GM18517 (cell line): ENCODE data around the gene CCDC116.
A peak's percentile ranks its signal among the peaks of the same experiment; 100 is the strongest.
"Not testable (repeated sequence)": the region's sequence is repeated elsewhere in the genome, so short reads cannot be mapped to it uniquely, and the experiment has no call there.

Experiments
- ATAC-seq: cut with Tn5 transposase; IDR thresholded peaks from one replicate; pipeline ENCODE4 v1.9.1; 2021; ENCODE audit warnings: mild to moderate bottlenecking, moderate library complexity; ENCODE audit not compliant: unreplicated experiment

CCDC116 gene

DNA sequence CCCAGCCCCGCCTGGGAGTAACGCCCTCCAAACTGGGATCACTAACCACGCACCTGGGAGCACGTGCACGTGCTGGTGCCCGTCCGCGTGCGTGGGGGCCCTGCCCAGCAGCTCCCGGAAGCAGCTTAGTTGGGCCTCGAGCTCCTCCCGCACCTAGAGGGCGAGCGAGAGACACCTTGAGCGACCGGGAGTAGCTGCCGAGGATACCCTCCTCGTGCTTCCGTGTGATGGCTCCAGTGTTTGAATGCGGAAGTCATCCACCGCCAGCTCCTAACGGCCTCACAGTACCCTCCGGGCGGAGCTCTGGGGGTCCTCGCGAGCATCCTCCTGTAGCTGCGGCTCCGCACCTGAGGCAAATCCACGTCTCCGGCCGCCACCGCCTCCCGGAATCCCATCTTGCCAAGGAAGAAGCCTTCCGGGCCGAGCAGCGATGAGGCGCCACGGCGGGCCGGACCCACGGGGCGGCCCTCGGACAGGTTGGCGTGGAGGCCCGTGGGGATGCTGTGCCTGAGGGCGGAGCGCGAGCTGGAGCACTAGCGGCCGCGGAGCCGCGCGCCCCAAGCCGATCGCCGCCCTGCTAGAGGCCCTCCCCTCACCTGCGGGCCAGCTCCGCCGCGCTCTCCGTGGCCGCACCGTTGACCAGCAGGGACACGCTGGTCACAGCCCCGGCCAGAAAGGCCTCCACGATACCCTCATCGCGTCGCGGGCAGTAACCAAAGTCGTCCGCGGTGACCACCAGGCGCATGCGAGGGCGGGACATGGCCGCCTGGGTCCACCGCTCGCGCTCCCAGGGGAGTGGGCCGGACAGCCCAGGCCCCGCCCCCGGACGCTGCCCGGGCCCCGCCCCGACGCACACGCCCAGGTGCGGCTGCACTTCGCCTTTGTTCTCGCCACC, 3.1 kb upstream of the CCDC116 start, which contains the start of gene YDJC:
Gene YDJC (minus strand): TSS at position 768 of the 895 bp plus-strand sequence. CDS start 8 bp downstream, at position 760.
- ATAC-seq = peak; percentile 73

DNA sequence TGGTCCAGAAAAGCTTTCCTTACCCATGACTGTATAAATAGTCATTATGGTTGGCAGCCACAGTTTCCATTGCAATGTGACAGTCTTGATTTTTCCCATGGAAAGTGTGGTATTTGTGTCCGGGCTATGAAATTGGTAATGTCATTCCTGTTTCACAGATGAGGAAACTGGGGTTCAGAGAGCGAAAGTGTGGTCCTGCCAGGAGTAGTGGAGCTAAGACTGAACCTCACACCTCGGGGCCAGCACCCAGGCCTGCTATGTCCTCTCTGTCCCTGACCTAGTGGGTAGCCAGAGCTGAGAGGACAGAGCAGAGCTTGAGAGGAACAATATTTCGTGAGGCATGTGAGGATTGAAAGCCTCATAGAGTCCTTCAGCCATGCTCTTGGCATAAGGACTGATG, 1.5 kb upstream of the CCDC116 start:
- no peak for ATAC-seq

DNA sequence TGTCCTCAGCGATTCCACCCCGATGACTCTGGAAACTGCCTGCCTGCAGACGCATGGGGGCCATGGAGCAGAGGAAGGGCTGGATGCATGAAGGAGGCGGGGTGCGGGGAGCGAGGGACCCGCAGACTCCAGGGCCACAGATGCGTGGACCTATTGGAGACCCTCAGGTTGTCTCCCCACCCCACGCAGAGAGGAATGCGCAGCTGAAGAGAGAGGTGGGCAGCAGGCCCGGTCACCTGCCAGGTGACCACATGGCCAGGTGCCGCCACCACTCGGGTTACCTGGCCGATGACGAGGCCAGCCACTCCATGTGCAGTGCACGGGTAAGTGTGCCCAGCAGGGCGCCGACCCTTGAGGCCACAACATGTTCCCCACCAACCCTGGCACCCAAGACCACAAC, 371 bp downstream of the CCDC116 start:
- ATAC-seq = no peak

DNA sequence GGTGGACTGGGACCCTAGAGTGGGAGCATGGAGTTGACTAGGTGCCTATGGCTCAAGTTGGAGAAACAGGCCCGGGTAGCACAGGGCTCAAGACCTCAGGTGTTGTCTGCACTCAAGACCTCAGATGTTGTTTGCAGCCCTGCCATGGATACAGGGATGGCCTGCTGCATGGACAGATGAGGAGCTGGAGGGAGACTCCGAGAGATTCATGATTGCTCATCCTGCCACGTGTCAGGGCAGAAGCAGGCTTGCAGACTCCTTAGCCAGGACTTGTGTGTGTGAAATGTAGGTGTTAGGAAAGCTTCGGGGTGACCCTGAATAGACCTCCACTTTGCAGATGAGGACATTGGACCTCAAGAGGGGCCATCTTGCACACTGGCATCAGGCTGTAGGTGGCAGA, 921 bp downstream of the CCDC116 start:
- no peak for ATAC-seq

DNA sequence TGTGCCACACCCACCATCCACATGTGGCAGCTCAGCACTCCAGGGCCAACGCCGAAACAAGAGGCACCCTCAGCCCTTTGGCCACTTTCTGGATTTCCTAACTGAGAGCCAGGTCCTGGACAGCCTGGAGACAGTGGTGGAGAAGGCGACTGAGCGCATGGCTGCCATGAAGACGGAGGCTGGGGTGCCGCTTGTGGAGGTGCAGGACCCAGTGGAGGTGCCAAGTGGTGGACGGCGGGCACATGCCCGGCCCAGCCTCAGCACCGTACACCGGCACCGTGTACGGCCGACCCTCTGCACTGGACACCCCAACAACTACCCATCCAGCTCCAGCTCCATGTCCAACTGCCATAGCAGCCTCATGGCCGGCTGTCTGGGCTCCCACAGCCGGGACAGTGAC, 1.5 kb downstream of the CCDC116 start:
- ATAC-seq = no peak

DNA sequence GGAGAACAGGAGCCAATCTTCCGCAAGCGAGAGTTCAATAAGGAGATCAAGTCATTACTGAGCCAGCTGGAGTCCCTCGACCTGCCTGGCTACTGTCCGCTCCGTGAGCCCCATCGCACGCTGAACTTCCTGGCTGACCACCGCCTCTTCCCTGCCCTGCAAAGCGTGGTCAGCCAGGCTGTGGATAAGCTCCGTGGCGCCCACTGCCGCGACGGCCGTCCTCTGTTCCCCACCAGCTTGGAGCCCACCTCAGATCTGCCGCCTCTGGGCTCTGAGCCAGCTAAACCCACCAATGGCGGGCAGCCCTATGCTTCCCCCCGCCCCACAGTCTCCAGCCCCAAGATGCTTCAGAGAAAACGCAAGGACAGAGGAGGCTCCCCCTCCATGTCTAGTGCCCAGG, 2.3 kb downstream of the CCDC116 start:
- no peak for ATAC-seq

DNA sequence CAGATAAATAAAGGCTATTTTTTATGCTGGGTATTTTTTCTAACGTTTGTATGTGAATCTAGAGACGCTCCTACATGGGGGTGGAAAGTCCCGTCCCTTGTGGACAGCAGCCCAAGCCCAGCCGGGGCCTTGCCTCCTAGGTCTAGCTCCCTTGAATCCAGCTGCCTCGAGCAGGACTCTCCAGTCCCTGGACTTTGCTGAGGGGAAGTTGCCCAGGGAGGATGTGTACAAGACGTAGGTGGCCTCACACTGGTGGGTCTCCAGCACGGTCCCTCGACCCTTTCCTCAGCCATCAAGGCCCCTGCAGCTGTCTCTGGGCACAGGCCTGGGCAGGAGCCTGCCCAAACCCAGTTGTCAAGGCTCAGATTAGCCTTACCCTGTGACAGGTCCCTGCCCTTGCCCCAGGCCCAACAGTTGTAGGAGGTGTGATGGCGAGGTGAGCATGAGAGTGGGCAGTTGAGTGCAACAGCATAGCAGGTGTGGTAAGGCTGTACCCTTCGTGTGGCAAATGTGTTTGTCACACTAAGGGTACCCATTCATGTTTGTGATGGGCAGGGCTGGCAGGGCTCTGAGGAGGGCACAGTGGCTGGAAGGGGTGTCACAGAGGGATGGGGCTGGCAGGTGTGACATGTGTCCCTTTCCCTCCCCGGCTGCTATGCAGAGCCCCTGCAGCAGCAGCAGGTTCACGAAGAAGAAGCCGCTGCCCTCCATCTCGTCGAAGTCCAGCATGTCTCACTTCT, 3.4 kb downstream of the CCDC116 start:
- ATAC-seq = no peak

DNA sequence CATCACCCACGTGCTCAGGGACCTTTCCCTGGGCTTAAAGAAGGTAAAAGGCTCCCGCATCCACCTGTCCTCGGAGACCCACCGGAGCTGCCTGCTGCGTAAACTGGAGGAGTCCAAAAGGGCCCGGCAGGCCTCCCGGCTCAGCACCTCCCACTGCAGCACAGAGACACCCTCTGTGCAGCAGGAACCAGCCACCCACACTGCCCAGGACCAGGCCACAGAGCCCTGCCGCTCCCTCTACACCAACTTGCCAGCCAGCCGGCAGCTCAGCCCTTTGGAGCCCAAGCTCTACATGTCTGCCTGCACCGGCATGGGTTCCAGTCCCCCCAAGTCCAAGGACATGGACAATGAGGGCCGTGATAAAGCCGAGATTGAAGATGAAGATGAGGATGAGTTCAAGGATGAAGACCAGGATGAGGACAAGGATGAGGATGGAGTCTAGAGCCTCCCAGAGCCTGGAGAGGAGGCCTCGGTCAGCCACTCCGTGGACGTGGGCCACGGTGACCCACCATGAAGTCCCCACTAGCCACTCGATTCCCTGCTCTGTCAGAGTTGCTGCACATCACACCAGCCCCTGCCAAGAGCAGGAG, 4.2 kb downstream of the CCDC116 start:
- no peak for ATAC-seq

DNA sequence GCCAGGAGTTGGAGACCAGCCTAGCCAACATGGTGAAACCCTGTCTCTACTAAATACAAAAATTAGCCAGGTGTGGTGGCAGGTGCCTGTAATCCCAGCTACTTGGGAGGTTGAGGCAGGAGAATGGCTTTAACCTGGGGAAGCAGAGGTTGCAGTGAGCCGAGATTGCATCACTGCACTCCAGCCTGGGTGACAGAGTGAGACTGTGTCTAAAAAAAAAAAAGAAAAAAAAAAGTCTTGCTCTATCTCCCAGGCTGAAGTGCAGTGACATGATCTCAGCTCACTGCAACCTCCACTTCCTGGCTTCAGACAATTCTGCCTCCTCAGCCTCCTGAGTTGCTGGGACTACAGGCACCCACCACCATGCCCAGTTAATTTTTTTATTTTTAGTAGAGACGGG, 4.9 kb downstream of the CCDC116 start:
- not testable (repeated sequence) for ATAC-seq

DNA sequence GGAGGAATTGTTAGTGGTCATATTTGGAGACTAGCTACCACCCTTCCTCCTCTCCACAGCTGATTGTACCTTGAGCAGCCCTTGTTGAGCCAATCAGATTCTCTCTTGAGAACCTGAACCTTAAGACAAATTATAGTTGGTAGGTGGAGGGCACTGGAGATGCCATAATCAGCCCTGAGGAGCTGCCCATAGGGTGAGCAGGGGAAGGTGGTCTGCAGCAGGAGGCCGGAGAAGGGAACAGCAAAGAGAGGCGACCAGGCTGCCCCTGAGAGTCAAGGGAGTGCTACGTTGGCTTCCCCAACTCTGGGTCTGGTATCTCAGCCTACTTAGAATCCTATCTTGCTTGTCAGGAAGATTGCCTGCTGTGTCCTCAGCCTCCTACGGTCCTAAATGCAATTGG, 6.8 kb downstream of the CCDC116 start:
- no peak for ATAC-seq

DNA sequence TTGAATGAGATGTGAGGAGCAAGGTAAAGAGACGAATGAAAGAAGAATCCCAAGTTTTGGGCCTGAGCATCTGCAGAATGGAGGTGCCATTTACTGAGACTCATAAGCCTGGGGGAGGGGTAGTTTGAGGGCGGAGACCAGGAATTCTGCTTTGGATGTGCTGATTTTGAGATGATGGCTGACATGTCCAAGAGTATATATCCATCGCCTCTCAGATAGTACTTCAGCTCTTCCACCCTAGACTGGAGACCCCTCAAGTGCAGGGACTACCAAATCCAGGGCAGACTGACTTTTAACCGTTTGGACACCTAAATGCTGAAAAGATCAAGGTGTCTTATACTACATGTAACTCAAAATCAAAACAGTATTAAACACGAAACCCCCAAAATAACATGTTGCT, 8.2 kb downstream of the CCDC116 start:
- ATAC-seq = no peak

DNA sequence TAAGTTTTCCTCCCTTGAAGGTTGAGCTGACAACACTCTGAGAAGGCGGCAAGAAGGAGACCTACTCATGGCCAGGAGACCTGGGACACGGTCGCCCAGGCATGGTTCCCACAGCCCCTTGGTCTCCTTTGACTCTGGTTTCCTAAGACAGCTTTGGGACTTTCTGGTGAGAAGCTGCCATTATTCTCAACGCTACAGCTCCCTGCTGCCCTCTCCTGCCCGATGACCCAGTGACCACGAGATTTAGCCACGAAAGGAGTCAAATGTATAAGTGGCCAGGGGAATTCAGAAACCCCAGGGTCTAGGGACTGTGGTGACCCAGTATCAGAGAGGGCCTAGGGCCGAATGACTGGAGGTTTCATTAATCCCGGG, 8.8 kb downstream of the CCDC116 start:
- ATAC-seq = peak; percentile 10

DNA sequence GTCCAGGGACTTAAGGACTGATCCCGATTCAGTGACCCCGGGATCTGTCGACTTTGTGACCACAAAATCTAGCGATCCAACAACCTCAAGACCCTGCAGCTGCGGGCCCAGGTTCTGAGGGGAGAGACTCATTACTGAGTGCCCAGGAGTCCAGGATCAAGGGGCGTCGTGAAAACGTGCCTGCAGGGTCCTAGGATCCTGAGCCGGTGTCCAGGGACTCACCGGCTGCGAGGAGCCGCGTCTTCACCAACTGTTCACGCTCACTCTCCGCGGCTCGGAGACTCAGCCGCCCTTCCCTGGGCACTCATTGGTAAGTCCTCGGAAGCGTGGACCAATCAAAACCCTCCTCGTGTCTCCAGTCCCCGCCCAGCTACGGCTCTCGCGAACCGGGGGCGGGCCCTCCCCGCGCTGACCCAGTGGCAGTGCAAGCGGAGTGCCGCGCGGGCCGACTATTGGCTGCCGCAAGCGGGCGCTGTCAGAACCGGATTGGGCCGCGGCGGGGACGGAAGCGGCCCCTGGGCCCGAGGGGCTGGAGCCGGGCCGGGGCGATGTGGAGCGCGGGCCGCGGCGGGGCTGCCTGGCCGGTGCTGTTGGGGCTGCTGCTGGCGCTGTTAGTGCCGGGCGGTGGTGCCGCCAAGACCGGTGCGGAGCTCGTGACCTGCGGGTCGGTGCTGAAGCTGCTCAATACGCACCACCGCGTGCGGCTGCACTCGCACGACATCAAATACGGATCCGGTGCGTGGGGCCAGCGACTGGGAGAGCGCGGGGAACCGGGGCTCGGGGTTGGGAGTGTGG, 9.4 kb downstream of the CCDC116 start, which contains the start of gene SDF2L1:
Gene SDF2L1 (plus strand): TSS at position 514 of the 795 bp plus-strand sequence. CDS start 35 bp downstream, at position 549.
- peak; percentile 87 for ATAC-seq

DNA sequence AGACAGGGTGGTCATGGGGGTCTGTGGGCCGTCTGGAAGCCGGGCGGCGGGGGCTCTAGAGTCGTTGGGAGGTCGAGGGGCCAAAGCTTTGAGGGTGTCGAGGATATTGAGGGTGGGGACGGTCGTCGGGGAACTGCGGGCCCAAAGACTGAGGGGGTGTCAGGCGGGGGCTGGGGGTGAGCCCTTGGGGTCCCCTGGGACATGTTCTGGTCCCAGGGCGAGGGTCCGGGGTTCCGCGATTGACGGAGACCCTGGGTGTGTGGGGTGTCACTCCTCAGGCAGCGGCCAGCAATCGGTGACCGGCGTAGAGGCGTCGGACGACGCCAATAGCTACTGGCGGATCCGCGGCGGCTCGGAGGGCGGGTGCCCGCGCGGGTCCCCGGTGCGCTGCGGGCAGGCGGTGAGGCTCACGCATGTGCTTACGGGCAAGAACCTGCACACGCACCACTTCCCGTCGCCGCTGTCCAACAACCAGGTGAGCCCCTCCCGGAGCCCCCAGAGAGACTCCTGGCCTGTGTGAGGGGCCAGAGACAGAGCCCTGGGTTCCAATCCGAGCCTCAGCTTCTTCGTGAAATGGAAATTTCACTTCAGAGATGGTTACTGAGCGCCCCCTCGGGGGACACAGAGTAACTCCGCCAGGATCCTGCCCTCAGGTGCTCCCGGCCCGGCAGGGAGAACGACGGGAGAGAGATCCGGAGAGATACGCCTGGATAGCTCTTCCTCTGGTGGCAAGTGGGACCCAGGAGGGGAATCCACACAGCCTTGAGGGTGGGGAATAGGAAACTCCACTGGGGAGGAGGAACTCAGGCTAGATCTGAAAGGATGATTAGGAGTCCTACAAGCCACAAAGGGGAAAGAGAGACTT, 10.3 kb downstream of the CCDC116 start:
- no peak for ATAC-seq

DNA sequence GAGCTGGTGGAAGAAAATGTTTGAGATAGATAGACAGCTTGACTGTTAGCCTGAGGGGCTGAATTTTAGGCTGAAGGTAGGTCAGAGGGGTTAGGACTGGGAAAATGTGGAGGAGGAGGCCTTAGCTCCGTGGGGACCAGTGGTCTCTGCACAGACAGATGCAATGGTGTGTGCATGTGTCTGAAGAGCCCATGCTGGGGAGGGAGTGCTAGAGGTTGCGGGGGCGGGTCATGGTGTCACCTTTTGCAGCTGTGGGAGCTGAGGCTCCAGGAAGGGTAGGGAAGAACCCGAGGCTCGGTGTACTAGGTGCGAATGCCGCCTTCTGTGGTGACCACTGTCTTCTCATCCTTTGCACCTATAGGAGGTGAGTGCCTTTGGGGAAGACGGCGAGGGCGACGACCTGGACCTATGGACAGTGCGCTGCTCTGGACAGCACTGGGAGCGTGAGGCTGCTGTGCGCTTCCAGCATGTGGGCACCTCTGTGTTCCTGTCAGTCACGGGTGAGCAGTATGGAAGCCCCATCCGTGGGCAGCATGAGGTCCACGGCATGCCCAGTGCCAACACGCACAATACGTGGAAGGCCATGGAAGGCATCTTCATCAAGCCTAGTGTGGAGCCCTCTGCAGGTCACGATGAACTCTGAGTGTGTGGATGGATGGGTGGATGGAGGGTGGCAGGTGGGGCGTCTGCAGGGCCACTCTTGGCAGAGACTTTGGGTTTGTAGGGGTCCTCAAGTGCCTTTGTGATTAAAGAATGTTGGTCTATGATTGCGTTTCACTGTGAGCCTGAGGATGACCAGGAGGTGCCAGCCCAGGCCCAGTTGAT, 11.2 kb downstream of the CCDC116 start:
- ATAC-seq = no peak

DNA sequence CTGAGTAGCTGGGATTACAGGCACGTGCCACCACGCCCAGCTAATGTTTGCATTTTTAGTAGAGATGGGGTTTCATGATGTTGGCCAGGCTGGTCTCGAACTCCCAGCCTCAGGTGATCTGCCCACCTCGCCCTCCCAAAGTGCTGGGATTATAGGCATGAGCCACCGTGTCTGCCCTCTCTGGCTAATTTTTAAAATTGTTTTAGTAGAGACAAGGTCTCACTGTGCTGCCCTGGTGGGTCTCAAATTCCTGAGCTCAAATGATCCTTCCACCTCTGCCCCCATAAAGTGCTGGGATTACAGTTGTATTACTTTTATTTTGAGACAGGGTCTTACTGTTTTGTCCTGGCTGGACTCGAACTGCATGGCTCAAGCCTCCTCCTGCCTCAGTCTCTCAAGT, 13.0 kb downstream of the CCDC116 start:
- not testable (repeated sequence) for ATAC-seq

DNA sequence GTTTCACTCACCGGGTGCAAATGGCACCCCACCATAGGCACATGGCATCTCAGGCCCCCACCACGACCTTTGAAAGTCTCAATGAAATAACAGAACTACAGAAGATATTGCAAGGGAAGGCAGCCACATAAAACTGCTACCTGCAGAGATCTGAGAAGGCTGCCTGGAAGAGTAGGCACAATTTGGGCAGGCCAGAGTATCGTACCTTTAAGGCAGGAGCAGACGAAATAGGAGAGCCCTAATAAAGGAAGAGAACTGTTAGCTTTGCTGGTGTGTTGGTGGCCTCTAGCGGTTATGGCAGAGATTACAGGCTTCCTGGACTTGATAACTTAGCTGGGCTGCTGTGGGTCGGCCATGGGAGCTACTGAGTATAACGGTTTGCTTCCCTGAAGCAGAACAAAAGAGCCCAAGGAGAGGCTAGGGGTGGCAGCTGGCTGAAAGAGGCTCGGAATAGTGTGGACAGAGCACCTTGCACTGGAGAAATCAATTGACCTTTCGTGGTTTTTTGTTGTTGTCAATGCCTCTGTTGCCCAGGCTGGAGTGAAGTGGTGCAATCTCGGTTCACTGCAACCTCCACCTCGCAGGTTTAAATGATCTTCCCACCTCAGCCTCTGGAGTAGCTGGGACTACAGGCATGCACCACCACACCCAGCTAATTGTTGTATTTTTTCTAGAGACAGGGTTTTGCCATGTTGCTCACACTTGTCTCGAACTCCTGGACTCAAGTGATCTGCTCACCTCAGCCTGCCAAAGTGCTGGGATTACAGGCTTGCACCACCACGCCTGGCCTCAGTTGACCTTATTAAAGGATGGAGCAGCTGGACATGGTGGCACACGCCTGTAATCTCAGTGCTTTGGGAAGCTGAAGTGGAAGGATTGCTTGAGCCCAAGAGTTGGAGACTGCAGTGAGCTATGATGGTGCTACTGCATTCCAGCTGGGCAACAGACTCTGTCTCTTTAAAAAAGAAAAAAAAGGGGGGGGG, 14.3 kb downstream of the CCDC116 start:
- ATAC-seq = no peak

DNA sequence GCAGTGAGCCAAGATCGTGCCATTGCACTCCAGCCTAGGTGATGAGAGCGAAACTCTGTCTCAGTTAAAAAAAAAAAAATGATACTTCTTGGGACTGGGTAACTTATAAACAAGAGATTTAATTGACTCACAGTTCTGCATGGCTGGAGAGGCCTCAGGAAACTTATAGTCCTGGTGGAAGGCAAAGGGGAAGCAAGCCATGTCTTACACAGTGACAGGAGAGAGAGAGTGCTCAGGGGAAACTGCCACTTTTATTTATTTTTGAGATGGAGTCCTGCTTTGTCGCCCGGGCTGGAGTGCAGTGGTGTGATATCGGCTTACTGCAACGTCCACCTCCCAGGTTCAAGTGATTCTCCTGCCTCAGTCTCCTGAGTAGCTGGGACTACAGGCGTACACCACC, 17.7 kb downstream of the CCDC116 start:
- ATAC-seq = no peak
